Activated T-cell treated with anti-CD3 and anti-CD28 coated beads, Interleukin-2, amount 50 U/mL, for 4 hours (primary cell): ENCODE data around the gene RASGRP3. TPM values are rescaled to one million over a fixed set of nuclear protein-coding genes. Genes with fewer than 3 reads are reported as not detected.
"Not testable (repeated sequence)": the region's sequence is repeated elsewhere in the genome, so short reads cannot be mapped to it uniquely, and the experiment has no call there.

ENCODE experiments used
- ATAC-seq, 2 donors: fragments of 200-7000 bp; cut with Tn5 transposase; one replicate each; pipeline ENCODE4 v1.10.0; 2021
- DNase-seq: peaks from one replicate; pipeline ENCODE4 v3.0.0-alpha.2; 2020
- H3K27me3 Mint-ChIP-seq: one replicate; pipeline ENCODE4 v1.8.0; 2021; ENCODE audit warnings: low read depth, mixed read lengths
- H3K36me3 Mint-ChIP-seq: one replicate; pipeline ENCODE4 v1.8.0; 2022; ENCODE audit warnings: mixed read lengths; ENCODE audit not compliant: insufficient read depth
- H3K4me1 Mint-ChIP-seq: one replicate; pipeline ENCODE4 v1.8.0; 2021; ENCODE audit warnings: low read depth, mixed read lengths
- H3K4me3 Mint-ChIP-seq: one replicate; pipeline ENCODE4 v1.8.0; 2021; ENCODE audit warnings: mild to moderate bottlenecking, moderate library complexity, mixed read lengths
- H3K9me3 Mint-ChIP-seq: one replicate; pipeline ENCODE4 v1.8.0; 2021; ENCODE audit warnings: mixed read lengths
- total RNA-seq, 3 donors: library from RNA; stranded (reverse); gene quantifications; one replicate each; pipeline ENCODE4 v1.2.1, GENCODE V29; 2021

Gene RASGRP3
- total RNA-seq, 3 donors from 2014 or later: 2.4 to 4.1 (median 2.8) TPM

- Mint-ChIP-seq H3K27me3 (no peaks in the 10 kb centered on the region), H3K9me3 (no peaks in the 10 kb centered on the region), H3K4me3 (no peak overlapping the region), H3K4me1 (no peaks in the 10 kb centered on the region), H3K36me3 (no peaks in the 10 kb centered on the region)
- DNase-seq (no peak), ATAC-seq (no peak)
These were observed 31.5 kb upstream of the RASGRP3 start for GRCh38 chr2:33444967-33445366.

GRCh38 chr2:33448220-33448899 lies 28.1 kb upstream of the RASGRP3 start:
- H3K27me3 Mint-ChIP-seq: no peaks in the 10 kb centered on the region
- DNase-seq (no peak), ATAC-seq (no peak)
- H3K4me3 Mint-ChIP-seq: no peak overlapping the region
- no peaks in the 10 kb centered on the region for H3K36me3 Mint-ChIP-seq
- peaks cover 14% of the 10 kb centered on the region for H3K9me3 Mint-ChIP-seq
- no peaks in the 10 kb centered on the region for H3K4me1 Mint-ChIP-seq

DNA sequence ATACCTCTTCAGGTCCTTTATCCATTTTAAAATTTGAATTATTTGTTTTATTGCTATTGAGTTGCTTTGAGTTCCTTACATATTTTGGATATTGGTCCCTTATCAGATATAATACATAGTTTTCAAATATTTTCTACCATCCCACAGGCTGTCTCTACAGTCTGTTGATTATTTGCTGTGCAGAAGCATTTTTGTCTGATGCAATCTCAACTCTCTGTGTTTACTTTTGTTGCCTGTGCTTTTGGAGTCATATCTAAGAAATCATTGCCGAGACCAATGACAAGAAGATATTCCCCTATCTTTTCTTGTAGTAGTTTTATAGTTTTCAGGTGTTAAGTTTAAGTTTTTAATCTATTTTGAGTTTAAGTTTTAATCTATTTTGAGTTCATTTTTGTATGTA lies 25.2 kb upstream of the RASGRP3 start:
- peaks cover 2% of the 10 kb centered on the region for H3K36me3 Mint-ChIP-seq
- H3K27me3 Mint-ChIP-seq: no peaks in the 10 kb centered on the region
- H3K4me3 Mint-ChIP-seq: no peak overlapping the region
- H3K9me3 Mint-ChIP-seq: peaks cover 19% of the 10 kb centered on the region
- DNase-seq (no peak), ATAC-seq (no peak)
- no peaks in the 10 kb centered on the region for H3K4me1 Mint-ChIP-seq

DNA sequence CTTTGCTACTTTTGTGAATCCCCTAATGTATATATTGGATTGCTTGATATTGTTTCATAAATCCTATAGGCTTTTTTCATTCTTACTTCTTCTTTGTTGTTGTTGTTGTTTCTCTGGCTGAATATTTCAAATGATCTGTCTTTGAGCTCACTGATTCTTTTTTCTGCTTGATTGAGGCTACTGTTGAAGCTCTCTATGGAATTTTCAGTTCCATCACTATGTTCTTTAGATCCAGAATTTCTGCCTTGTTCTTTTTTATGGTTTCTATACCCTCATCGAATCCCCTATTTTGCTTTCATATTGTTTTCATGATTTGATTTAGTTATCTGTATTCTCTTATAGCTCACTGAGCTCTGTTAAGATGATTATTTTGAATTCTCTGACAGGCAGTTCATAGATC lies 24.6 kb upstream of the RASGRP3 start:
- ATAC-seq (no peak), DNase-seq (no peak)
- Mint-ChIP-seq H3K4me3 (no peak overlapping the region), H3K9me3 (peaks cover 19% of the 10 kb centered on the region), H3K36me3 (peaks cover 2% of the 10 kb centered on the region), H3K27me3 (no peaks in the 10 kb centered on the region), H3K4me1 (no peaks in the 10 kb centered on the region)

GRCh38 chr2:33452545-33452944 lies 23.9 kb upstream of the RASGRP3 start:
- no peak for ATAC-seq
- DNase-seq: no peak
- H3K4me1 Mint-ChIP-seq: no peaks in the 10 kb centered on the region
- peaks cover 19% of the 10 kb centered on the region for H3K9me3 Mint-ChIP-seq
- H3K36me3 Mint-ChIP-seq: peaks cover 2% of the 10 kb centered on the region
- no peaks in the 10 kb centered on the region for H3K27me3 Mint-ChIP-seq
- no peak overlapping the region for H3K4me3 Mint-ChIP-seq

DNA sequence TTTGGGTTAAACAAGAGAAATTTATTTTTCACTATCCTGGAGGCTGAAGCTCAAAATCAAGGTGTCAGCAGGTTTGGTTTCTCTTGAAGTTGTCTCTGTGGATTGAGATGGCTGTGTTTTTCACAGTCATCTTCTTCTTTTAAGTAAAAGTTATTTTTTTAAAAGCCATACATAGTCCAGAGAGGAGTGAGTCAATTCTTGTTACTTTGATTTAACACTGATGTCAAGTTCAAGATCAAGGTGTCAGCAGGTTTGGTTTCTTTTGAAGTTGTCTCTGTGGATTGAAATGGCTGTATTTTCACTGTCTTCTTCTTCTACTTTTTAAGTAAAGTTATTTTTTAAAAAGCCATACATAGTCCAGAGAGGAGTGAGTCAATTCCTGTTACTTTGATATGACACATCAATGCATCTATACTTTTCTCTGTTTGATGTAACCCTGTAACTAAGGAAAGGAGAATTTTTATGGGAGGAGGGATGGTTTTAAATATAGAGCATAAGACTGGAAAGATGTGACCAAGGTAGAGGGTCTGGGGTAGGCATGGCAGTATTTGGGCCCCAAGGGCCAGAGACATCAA lies 22.5 kb upstream of the RASGRP3 start:
- H3K27me3 Mint-ChIP-seq: no peaks in the 10 kb centered on the region
- H3K4me3 Mint-ChIP-seq: no peak overlapping the region
- peaks cover 2% of the 10 kb centered on the region for H3K36me3 Mint-ChIP-seq
- no peaks in the 10 kb centered on the region for H3K4me1 Mint-ChIP-seq
- H3K9me3 Mint-ChIP-seq: peaks cover 19% of the 10 kb centered on the region
- ATAC-seq: no peak
- no peak for DNase-seq

GRCh38 chr2:33457556-33458247 lies 18.7 kb upstream of the RASGRP3 start:
- DNase-seq (no peak), ATAC-seq (no peak)
- H3K4me3 Mint-ChIP-seq: no peak overlapping the region
- no peaks in the 10 kb centered on the region for H3K27me3 Mint-ChIP-seq
- peaks cover 10% of the 10 kb centered on the region for H3K9me3 Mint-ChIP-seq
- H3K36me3 Mint-ChIP-seq: peaks cover 2% of the 10 kb centered on the region
- H3K4me1 Mint-ChIP-seq: no peaks in the 10 kb centered on the region

- ATAC-seq (no peak), DNase-seq (no peak)
- Mint-ChIP-seq H3K36me3 (peaks cover 2% of the 10 kb centered on the region), H3K4me1 (no peaks in the 10 kb centered on the region), H3K27me3 (no peaks in the 10 kb centered on the region), H3K9me3 (peaks cover 5% of the 10 kb centered on the region), H3K4me3 (no peak overlapping the region)
These were observed 18.1 kb upstream of the RASGRP3 start for GRCh38 chr2:33458248-33458819.

DNA sequence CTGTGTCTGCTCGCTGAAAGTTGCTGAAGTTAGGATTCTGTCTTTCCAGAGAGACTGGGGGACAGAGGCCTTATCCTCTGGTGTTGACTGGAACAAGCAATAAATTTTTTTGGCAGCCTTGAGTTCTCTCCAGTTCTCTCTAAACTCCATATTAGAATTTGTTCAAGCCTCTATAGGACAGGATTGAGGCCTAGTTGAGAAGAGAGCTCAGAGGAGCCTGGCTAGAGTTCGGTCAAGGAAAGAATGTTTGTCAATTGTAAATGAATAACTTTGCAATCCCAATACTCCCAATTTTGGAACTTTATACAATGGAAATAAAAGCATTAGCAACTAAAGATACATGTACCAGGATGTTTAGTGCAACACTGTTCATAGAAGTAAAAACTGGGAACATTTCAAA lies 16.7 kb upstream of the RASGRP3 start:
- no peak for ATAC-seq
- DNase-seq: no peak
- Mint-ChIP-seq H3K27me3 (no peaks in the 10 kb centered on the region), H3K4me3 (no peak overlapping the region), H3K9me3 (no peaks in the 10 kb centered on the region), H3K36me3 (no peaks in the 10 kb centered on the region), H3K4me1 (no peaks in the 10 kb centered on the region)

GRCh38 chr2:33462512-33462911 lies 13.9 kb upstream of the RASGRP3 start:
- H3K4me1 Mint-ChIP-seq, H3K9me3 Mint-ChIP-seq, DNase-seq, H3K27me3 Mint-ChIP-seq, H3K36me3 Mint-ChIP-seq, H3K4me3 Mint-ChIP-seq, ATAC-seq: not testable (repeated sequence)

DNA sequence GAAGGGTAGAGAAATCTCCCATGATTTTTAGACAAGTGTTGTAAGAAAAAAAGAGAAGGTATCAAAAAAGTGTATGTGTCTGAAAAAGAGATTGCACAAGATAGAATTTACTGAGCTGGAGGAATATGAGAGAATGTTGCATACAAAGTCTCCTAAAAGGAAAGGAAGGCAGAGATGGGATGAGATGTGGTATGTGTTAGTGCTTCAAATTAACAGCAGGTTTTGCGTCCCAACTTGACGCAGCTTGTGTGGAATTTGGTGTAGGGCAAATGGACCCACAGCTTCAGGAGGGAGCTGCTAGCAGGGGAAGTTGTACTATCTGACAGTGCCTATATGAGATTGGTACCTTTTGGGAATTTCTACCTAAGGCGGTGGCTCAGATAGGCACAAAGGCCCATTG lies 9.0 kb upstream of the RASGRP3 start:
- H3K9me3 Mint-ChIP-seq: no peaks in the 10 kb centered on the region
- no peaks in the 10 kb centered on the region for H3K4me1 Mint-ChIP-seq
- DNase-seq (no peak), ATAC-seq (no peak)
- H3K27me3 Mint-ChIP-seq: peaks cover 3% of the 10 kb centered on the region
- no peak overlapping the region for H3K4me3 Mint-ChIP-seq
- no peaks in the 10 kb centered on the region for H3K36me3 Mint-ChIP-seq

DNA sequence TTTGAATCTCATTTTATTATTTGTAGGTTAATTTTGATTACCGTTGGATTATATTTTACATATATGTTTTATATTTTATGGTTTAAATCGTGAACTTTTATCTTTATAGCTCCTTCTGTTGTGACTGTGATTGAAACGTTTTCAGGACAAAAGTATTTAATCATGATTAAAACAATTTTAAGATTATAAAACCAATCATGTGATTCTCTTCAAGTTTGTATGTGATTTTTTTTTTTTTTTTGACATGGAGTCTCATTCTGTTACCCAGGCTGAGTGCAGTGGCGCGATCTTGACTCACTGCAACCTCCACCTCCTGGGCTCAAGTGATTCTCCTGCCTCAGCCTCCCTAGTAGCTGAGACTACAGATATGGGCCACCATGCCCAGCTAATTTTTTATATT lies 7.2 kb upstream of the RASGRP3 start:
- DNase-seq (no peak), ATAC-seq (no peak)
- H3K9me3 Mint-ChIP-seq: no peaks in the 10 kb centered on the region
- H3K27me3 Mint-ChIP-seq: peaks cover 3% of the 10 kb centered on the region
- H3K4me3 Mint-ChIP-seq: no peak overlapping the region
- H3K4me1 Mint-ChIP-seq: peaks cover 3% of the 10 kb centered on the region
- H3K36me3 Mint-ChIP-seq: no peaks in the 10 kb centered on the region

- Mint-ChIP-seq H3K36me3 (no peaks in the 10 kb centered on the region), H3K27me3 (peaks cover 3% of the 10 kb centered on the region)
These were observed 972 bp upstream of the RASGRP3 start for GRCh38 chr2:33475224-33476130.

DNA sequence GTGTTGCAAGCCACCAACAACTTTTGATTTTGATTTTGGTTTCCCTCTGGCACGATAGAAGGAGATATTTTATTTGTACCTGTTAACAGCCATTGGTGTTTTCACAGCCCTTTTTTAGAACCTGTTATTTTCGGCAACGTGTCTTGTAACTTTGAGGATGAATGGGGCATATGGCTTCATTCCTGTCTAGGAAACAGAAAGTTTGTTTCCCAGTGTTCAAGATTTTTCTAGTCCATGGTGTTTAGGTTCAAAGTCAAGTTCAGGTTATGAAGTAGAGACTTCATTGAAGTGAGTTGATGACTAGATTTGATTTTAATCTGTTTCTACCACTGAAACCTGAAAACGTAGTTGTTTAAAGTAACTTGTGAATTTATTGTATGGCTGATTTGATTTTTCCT lies 343 bp downstream of the RASGRP3 start:
- Mint-ChIP-seq H3K36me3 (no peaks in the 10 kb centered on the region), H3K4me1 (peaks cover 42% of the 10 kb centered on the region), H3K27me3 (peaks cover 3% of the 10 kb centered on the region), H3K4me3 (peak overlapping the region; percentile 88), H3K9me3 (no peaks in the 10 kb centered on the region)
- no peak for DNase-seq
- peak in 1 of 2 donors; percentile 7 for ATAC-seq

More at GRCh38 chr2:33475224-33476130, 972 bp upstream of the RASGRP3 start:
- ATAC-seq (peak; percentile 59 to 63), DNase-seq (peak; percentile 73)
- H3K4me1 Mint-ChIP-seq: peaks cover 42% of the 10 kb centered on the region
- H3K4me3 Mint-ChIP-seq: peak overlapping the region; percentile 88
- H3K9me3 Mint-ChIP-seq: no peaks in the 10 kb centered on the region
